Neuronal stem cell (in vitro differentiated cells): ENCODE measurements around the gene GALR2.

Source experiments
- DNase-seq: peaks from one replicate; pipeline ENCODE4 v3.0.0-alpha.2; 2013; ENCODE audit warnings: low spot score
- H2AFZ ChIP-seq: one replicate; pipeline ENCODE4 v1.6.1; 2013; ENCODE audit warnings: mild to moderate bottlenecking, low read length, inconsistent platforms
- H2AK5ac ChIP-seq: 2 replicates; pipeline ENCODE4 v1.6.1; 2013; ENCODE audit warnings: low read depth, mild to moderate bottlenecking, inconsistent platforms, low read length, moderate library complexity, mixed read lengths
- H2BK120ac ChIP-seq: 2 replicates; pipeline ENCODE4 v1.6.1; 2013; ENCODE audit warnings: low read depth, mild to moderate bottlenecking, inconsistent platforms, low read length, moderate library complexity, mixed read lengths
- H2BK12ac ChIP-seq: one replicate; pipeline ENCODE4 v1.6.1; 2013; ENCODE audit warnings: low read length, inconsistent platforms
- H2BK15ac ChIP-seq: 2 replicates; pipeline ENCODE4 v1.6.1; 2013; ENCODE audit warnings: mild to moderate bottlenecking, low read length, inconsistent platforms, mixed read lengths
- H2BK5ac ChIP-seq: one replicate; pipeline ENCODE4 v1.6.1; 2013; ENCODE audit warnings: inconsistent platforms, mild to moderate bottlenecking, low read length, moderate library complexity
- H3K14ac ChIP-seq: one replicate; pipeline ENCODE4 v1.6.1; 2013; ENCODE audit warnings: low read length, inconsistent platforms
- H3K18ac ChIP-seq: 2 replicates; pipeline ENCODE4 v1.6.1; 2013; ENCODE audit warnings: low read length, inconsistent platforms
- H3K23ac ChIP-seq: 2 replicates; pipeline ENCODE4 v1.6.1; 2013; ENCODE audit warnings: low read depth, mild to moderate bottlenecking, mixed read lengths, low read length, inconsistent platforms; ENCODE audit not compliant: poor library complexity
- H3K27ac ChIP-seq: replicated peaks from 3 replicates; pipeline ENCODE4 v1.5.1; 2013; ENCODE audit warnings: low read length, inconsistent platforms
- H3K27me3 ChIP-seq, 3 experiments: 2 replicates each; pipeline ENCODE4 v1.6.1; 2013; ENCODE audit warnings: low read length in 3 of 3, mild to moderate bottlenecking in 2 of 3, inconsistent platforms in 1 of 3, low read depth in 1 of 3, mixed read lengths in 1 of 3, moderate library complexity in 1 of 3; ENCODE audit not compliant: control insufficient read depth in 3 of 3, insufficient read depth in 3 of 3
- H3K36me3 ChIP-seq, 2 donors: replicated peaks in 1 of 2; 2 replicates each; pipeline ENCODE4 v1.6.1; 2013; ENCODE audit warnings: low read length in 2 of 2; ENCODE audit not compliant: control insufficient read depth in 2 of 2, insufficient read depth in 2 of 2
- H3K4ac ChIP-seq: 2 replicates; pipeline ENCODE4 v1.6.1; 2013; ENCODE audit warnings: inconsistent platforms, mild to moderate bottlenecking, low read length, moderate library complexity
- H3K4me1 ChIP-seq, 2 donors: 1 replicate in 1 of 2; 2 replicates in 1 of 2; pipeline ENCODE4 v1.6.1; 2013; ENCODE audit warnings: low read length in 2 of 2, low read depth in 1 of 2; ENCODE audit not compliant: control insufficient read depth in 2 of 2, insufficient read depth in 1 of 2
- H3K4me2 ChIP-seq: one replicate; pipeline ENCODE4 v1.6.1; 2013; ENCODE audit warnings: mild to moderate bottlenecking, low read length, inconsistent platforms; ENCODE audit not compliant: insufficient read depth, poor library complexity, severe bottlenecking
- H3K4me3 ChIP-seq, 2 donors: 2 replicates each; pipeline ENCODE4 v1.5.1; 2013; ENCODE audit warnings: low read length in 2 of 2, mild to moderate bottlenecking in 2 of 2, inconsistent platforms in 1 of 2, moderate library complexity in 1 of 2
- H3K79me1 ChIP-seq: one replicate; pipeline ENCODE4 v1.6.1; 2013; ENCODE audit warnings: low read depth, mild to moderate bottlenecking, inconsistent platforms, low read length, moderate library complexity
- H3K9ac ChIP-seq: one replicate; pipeline ENCODE4 v1.6.1; 2013; ENCODE audit warnings: mild to moderate bottlenecking, low read depth, low read length, inconsistent platforms; ENCODE audit not compliant: poor library complexity
- H3K9me3 ChIP-seq, 2 donors: replicated peaks in 1 of 2; 2 replicates each; pipeline versions ENCODE3 to v1.6.1; 2013; ENCODE audit warnings: low read length in 2 of 2, mild to moderate bottlenecking in 2 of 2, inconsistent platforms in 1 of 2, low read depth in 1 of 2, mixed read lengths in 1 of 2, moderate library complexity in 1 of 2; ENCODE audit not compliant: control insufficient read depth in 2 of 2, insufficient read depth in 1 of 2
- H4K8ac ChIP-seq: one replicate; pipeline ENCODE4 v1.6.1; 2013; ENCODE audit warnings: low read depth, mild to moderate bottlenecking, inconsistent platforms, low read length, moderate library complexity
- H4K91ac ChIP-seq: one replicate; pipeline ENCODE4 v1.6.1; 2013; ENCODE audit warnings: low read length, low read depth, mild to moderate bottlenecking, inconsistent platforms; ENCODE audit not compliant: poor library complexity
- WGBS, 2 donors: extraction: QIAGEN DNeasy Blood & Tissue Kit; methylation state at CpG; one replicate each; pipeline ENCODE4 v1.1.7; 2013; ENCODE audit warnings: missing lambda C conversion rate in 2 of 2, mixed read lengths in 1 of 2; ENCODE audit not compliant: insufficient read length in 2 of 2, insufficient replicate concordance in 1 of 2; ENCODE audit errors: extremely low coverage in 2 of 2; 5-methylcytosine and 5-hydroxymethylcytosine counted together

The GALR2 gene

DNA sequence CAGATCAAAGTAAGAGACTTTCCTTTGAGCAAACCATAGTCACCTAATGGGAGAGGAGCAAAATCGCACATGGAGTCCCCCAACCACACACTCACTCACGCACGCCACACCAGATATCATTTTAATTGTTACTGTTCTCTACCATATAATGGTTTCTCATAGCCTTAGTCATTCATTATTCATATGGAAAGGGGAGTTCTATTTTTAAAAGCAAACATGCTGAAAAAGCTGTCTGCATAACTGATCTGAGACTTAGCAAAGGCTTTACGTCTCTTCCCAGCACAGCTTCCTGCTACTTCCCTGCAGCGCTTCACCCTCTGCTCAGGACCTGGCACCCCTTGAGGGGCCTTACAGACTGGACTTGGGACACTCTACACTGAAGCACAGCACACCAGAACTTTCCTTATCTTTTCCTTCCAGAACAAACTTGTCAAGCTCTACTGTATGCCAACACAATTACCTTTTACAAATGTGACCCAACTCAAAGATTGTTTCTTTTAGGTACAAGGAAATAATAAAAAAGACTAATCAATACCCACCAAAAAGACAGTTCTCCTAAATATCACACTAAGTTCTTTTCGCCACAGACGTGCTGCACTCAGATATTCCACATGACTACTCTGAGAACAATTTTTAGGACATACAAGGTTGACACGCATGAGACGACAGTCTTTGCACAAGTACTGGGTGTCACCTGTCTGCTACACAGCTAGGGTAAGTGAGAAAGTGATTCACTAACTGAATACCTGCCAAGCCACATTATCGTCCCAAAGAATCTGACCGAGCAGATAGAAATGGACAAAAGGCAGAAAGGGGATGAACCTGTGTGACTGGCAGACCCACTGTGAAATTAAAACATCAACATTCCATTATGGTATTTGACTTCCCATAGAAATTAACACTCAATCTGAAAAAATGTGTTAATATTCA is 23.8 kb upstream of the GALR2 start:
- Histone ChIP-seq H3K79me1 (peaks cover 1% of the 10 kb centered on the region), H4K91ac (no peak overlapping the region), H3K4me3 (no peak overlapping the region), H3K4me2 (no peak overlapping the region), H3K27me3 (no peaks in the 10 kb centered on the region), H2AK5ac (no peak overlapping the region), H3K9ac (no peak overlapping the region), H2BK5ac (no peak overlapping the region), H3K27ac (no peak overlapping the region), H3K23ac (no peak overlapping the region), H3K4me1 (peaks cover 1 to 12% of the 10 kb centered on the region in 2 donors), H3K36me3 (peaks cover 40 to 92% of the 10 kb centered on the region in 2 donors), H2BK15ac (no peak overlapping the region), H2AFZ (no peak overlapping the region), H3K9me3 (no peaks in the 10 kb centered on the region), H3K4ac (no peak overlapping the region), H3K14ac (no peak overlapping the region), H2BK120ac (no peak overlapping the region), H3K18ac (no peak overlapping the region), H2BK12ac (no peak overlapping the region), H4K8ac (no peak overlapping the region)
- no peak for DNase-seq
- no CpG with 5 or more reads among the region's 11 CpGs for WGBS, 2 donors

GRCh38 chr17:76051561-76051960 is 23.0 kb upstream of the GALR2 start:
- Histone ChIP-seq H2AFZ (no peak overlapping the region), H2BK5ac (no peak overlapping the region), H4K8ac (no peak overlapping the region), H2BK120ac (no peak overlapping the region), H3K18ac (no peak overlapping the region), H2BK12ac (no peak overlapping the region), H4K91ac (no peak overlapping the region), H3K4me2 (no peak overlapping the region), H3K9me3 (no peaks in the 10 kb centered on the region), H3K14ac (no peak overlapping the region), H3K27ac (no peak overlapping the region), H3K36me3 (peaks cover 44 to 92% of the 10 kb centered on the region in 2 donors), H3K4ac (no peak overlapping the region), H3K9ac (no peak overlapping the region), H2AK5ac (no peak overlapping the region), H3K4me1 (peaks cover 1 to 12% of the 10 kb centered on the region in 2 donors), H3K23ac (no peak overlapping the region), H3K79me1 (peaks cover 1% of the 10 kb centered on the region), H3K27me3 (no peaks in the 10 kb centered on the region), H3K4me3 (no peak overlapping the region), H2BK15ac (no peak overlapping the region)
- DNase-seq = no peak
- no CpG with 5 or more reads among the region's 6 CpGs for WGBS, 2 donors

- no peak overlapping the region for H3K27ac ChIP-seq
- no peak overlapping the region for H2BK5ac ChIP-seq
- no peak overlapping the region for H2BK15ac ChIP-seq
- H3K9me3 ChIP-seq = no peaks in the 10 kb centered on the region
- H2BK120ac ChIP-seq = no peak overlapping the region
- H3K14ac ChIP-seq = no peak overlapping the region
- H3K4ac ChIP-seq = no peak overlapping the region
- H3K79me1 ChIP-seq = no peaks in the 10 kb centered on the region
- no peak overlapping the region for H3K18ac ChIP-seq
- no peak overlapping the region for H2AK5ac ChIP-seq
- no peaks in the 10 kb centered on the region for H3K27me3 ChIP-seq
- no peak overlapping the region for H4K91ac ChIP-seq
- no peak overlapping the region for H3K4me3 ChIP-seq
- H3K4me1 ChIP-seq = peaks cover 1 to 12% of the 10 kb centered on the region in 2 donors
- no peak for DNase-seq
- H3K36me3 ChIP-seq = peaks cover 37 to 94% of the 10 kb centered on the region in 2 donors
- no peak overlapping the region for H4K8ac ChIP-seq
- no peak overlapping the region for H2BK12ac ChIP-seq
- H2AFZ ChIP-seq = no peak overlapping the region
- WGBS, 2 donors = no CpG with 5 or more reads among the region's 17 CpGs
- no peak overlapping the region for H3K23ac ChIP-seq
- no peak overlapping the region for H3K4me2 ChIP-seq
- H3K9ac ChIP-seq = no peak overlapping the region
Measured at GRCh38 chr17:76053246-76054111, 21.1 kb upstream of the GALR2 start.

DNA sequence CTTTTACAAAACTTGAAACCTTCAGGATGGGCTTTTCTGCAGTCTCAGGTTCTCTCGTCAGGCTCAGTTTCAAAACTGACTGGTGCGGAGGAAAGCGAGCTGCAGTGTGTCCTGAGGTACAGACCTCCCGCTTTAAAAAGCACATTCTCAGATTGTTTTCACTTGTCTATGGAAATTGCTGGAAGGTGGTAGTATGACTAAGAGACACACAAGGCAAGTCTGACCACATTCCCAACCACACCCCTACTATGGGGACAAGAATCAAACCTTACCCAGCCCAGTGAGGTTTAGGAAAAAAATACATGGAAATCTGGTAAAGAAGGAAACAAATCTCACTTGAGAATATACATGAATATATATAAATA is 20.5 kb upstream of the GALR2 start:
- Histone ChIP-seq H3K9me3 (no peaks in the 10 kb centered on the region), H4K91ac (no peak overlapping the region), H2BK12ac (no peak overlapping the region), H2AFZ (no peak overlapping the region), H3K4me1 (peaks cover 1 to 12% of the 10 kb centered on the region in 2 donors), H3K18ac (no peak overlapping the region), H3K9ac (no peak overlapping the region), H4K8ac (no peak overlapping the region), H3K4ac (no peak overlapping the region), H3K36me3 (peaks cover 38 to 94% of the 10 kb centered on the region in 2 donors), H2BK120ac (no peak overlapping the region), H2BK15ac (no peak overlapping the region), H3K14ac (no peak overlapping the region), H2BK5ac (no peak overlapping the region), H3K27ac (no peak overlapping the region), H2AK5ac (no peak overlapping the region), H3K4me3 (no peak overlapping the region), H3K23ac (no peak overlapping the region), H3K4me2 (no peak overlapping the region), H3K79me1 (no peaks in the 10 kb centered on the region), H3K27me3 (no peaks in the 10 kb centered on the region)
- DNase-seq = no peak
- no CpG with 5 or more reads among the region's 4 CpGs for WGBS, 2 donors
